Endothelial cell of umbilical vein (primary cell): Measurements from ENCODE around the gene DDX24. TPM values are rescaled to one million over a fixed set of nuclear protein-coding genes. Genes with fewer than 3 reads are reported as not detected.
A peak's percentile ranks its signal among the peaks of the same experiment; 100 is the strongest.

Experiments used
- BruUV-seq: library from RNA; stranded (reverse); fragments of 400-500 nt; replicated peaks from 2 replicates; lab custom pipeline; 2021; lab: Mats Ljungman, UMichigan
- CTCF ChIA-PET: fragments of 300-600, 350-600 bp; sonication (Branson Sonifier 250); formaldehyde crosslinking; loops from one replicate; lab custom pipeline; 2021; ENCODE audit warnings: antibody characterized with exemption, inconsistent platforms; lab: Charles Lee
- POLR2A ChIA-PET: fragments of 300-600, 350-600 bp; sonication (Branson Sonifier 250); formaldehyde crosslinking; loops from one replicate; lab custom pipeline; 2021; ENCODE audit warnings: antibody characterized with exemption, inconsistent platforms; lab: Charles Lee
- DNase-seq: peaks from one replicate; pipeline ENCODE4 v3.0.0-alpha.2; 2011; ENCODE audit warnings: low read depth, low spot score
- FAIRE-seq: peaks from 2 replicates; lab custom pipeline; 2011; peaks lifted over from hg19 to GRCh38; lab: Jason Lieb, UNC
- H2AFZ ChIP-seq: 2 replicates; pipeline ENCODE4 v1.6.0; 2012; ENCODE audit warnings: low read depth, low read length, control low read depth, inconsistent platforms
- H3K27ac ChIP-seq: 2 replicates; pipeline ENCODE4 v1.5.1; 2011; ENCODE audit warnings: low read depth, mild to moderate bottlenecking, control low read depth, low read length, moderate library complexity; ENCODE audit not compliant: insufficient read depth
- H3K27me3 ChIP-seq, 2 experiments: 2 replicates each; pipeline versions ENCODE4 v1.6.0 to v1.6.1; 2011; ENCODE audit warnings: low read length in 2 of 2, mixed read lengths in 1 of 2; ENCODE audit not compliant: control insufficient read depth in 2 of 2, insufficient read depth in 2 of 2
- H3K36me3 ChIP-seq, 2 experiments: 2 replicates in 1 of 2; 3 replicates in 1 of 2; pipeline ENCODE4 v1.5.1; 2011; ENCODE audit warnings: low read length in 2 of 2, mild to moderate bottlenecking in 1 of 2, moderate library complexity in 1 of 2; ENCODE audit not compliant: control insufficient read depth in 2 of 2, insufficient read depth in 2 of 2; ENCODE audit errors: extremely low read depth in 1 of 2
- H3K4me1 ChIP-seq: 3 replicates; pipeline ENCODE4 v1.5.1; 2011; ENCODE audit warnings: mild to moderate bottlenecking, low read length; ENCODE audit not compliant: control insufficient read depth, insufficient read depth; ENCODE audit errors: extremely low read depth
- H3K4me2 ChIP-seq: 2 replicates; pipeline ENCODE4 v1.6.1; 2011; ENCODE audit warnings: low read length, control low read depth, mixed read lengths; ENCODE audit not compliant: insufficient read depth
- H3K4me3 ChIP-seq, 3 experiments: fragments of 200-600 bp in 1 of 3; sonication (generic), shearing (Covaris generic) in 1 of 3; replicated peaks in 1 of 3; 2 replicates each; pipeline ENCODE4 v1.5.1; 2011 to 2016; ENCODE audit warnings: control low read depth in 3 of 3, low read length in 3 of 3, mild to moderate bottlenecking in 2 of 3, inconsistent platforms in 1 of 3, low read depth in 1 of 3, moderate library complexity in 1 of 3; ENCODE audit not compliant: insufficient read depth in 1 of 3
- H3K79me2 ChIP-seq: 2 replicates; pipeline ENCODE4 v1.6.0; 2012; ENCODE audit warnings: low read length, inconsistent platforms; ENCODE audit not compliant: control insufficient read depth, insufficient read depth
- H3K9ac ChIP-seq: replicated peaks from 2 replicates; pipeline ENCODE3; 2011; ENCODE audit warnings: low read length, control low read depth; ENCODE audit not compliant: insufficient read depth; ENCODE audit errors: extremely low read depth
- H3K9me1 ChIP-seq: replicated peaks from 3 replicates; pipeline ENCODE4 v1.6.0; 2011; ENCODE audit warnings: mild to moderate bottlenecking, low read length; ENCODE audit not compliant: control insufficient read depth, insufficient read depth; ENCODE audit errors: extremely low read depth
- H3K9me3 ChIP-seq: replicated peaks from 2 replicates; pipeline ENCODE4 v1.5.1; 2012; ENCODE audit warnings: low read length, inconsistent platforms; ENCODE audit not compliant: control insufficient read depth, insufficient read depth
- H4K20me1 ChIP-seq: replicated peaks from 2 replicates; pipeline ENCODE3; 2011; ENCODE audit warnings: mild to moderate bottlenecking, low read length; ENCODE audit not compliant: control insufficient read depth, insufficient read depth; ENCODE audit errors: extremely low read depth
- CTCF ChIP-seq, 2 donors: IDR thresholded peaks; 1 replicate in 1 of 2; 2 replicates in 1 of 2; pipeline ENCODE4 v1.5.1; 2011; ENCODE audit warnings: low read length in 2 of 2, mild to moderate bottlenecking in 2 of 2, moderate library complexity in 2 of 2, control low read depth in 1 of 2, inconsistent platforms in 1 of 2, low read depth in 1 of 2; ENCODE audit not compliant: insufficient read depth in 1 of 2; ENCODE audit errors: extremely low read depth in 1 of 2
- EZH2 ChIP-seq: IDR thresholded peaks from 2 replicates; pipeline ENCODE4 v1.6.1; 2012; ENCODE audit warnings: borderline replicate concordance, low read depth, mild to moderate bottlenecking, moderate library complexity, low read length, inconsistent platforms; ENCODE audit not compliant: severe bottlenecking
- FOS ChIP-seq: IDR thresholded peaks from 2 replicates; pipeline ENCODE4 v1.6.1; 2011; ENCODE audit warnings: mild to moderate bottlenecking, low read length, moderate library complexity, borderline replicate concordance; ENCODE audit not compliant: insufficient read depth
- GATA2 ChIP-seq: IDR thresholded peaks from 2 replicates; pipeline ENCODE4 v1.7.0; 2011; ENCODE audit warnings: low read depth, mild to moderate bottlenecking, moderate library complexity, mixed read lengths, low read length; ENCODE audit not compliant: insufficient read length, insufficient read depth
- JUN ChIP-seq: IDR thresholded peaks from 2 replicates; pipeline ENCODE4 v1.6.1; 2011; ENCODE audit warnings: borderline replicate concordance, low read depth; ENCODE audit not compliant: insufficient read length, insufficient read depth
- MAX ChIP-seq: IDR thresholded peaks from 2 replicates; pipeline ENCODE4 v1.6.1; 2011; ENCODE audit not compliant: insufficient read depth, insufficient read length
- MYC ChIP-seq: IDR thresholded peaks from one replicate; pipeline ENCODE4 v1.6.1; 2011; ENCODE audit warnings: mild to moderate bottlenecking, low read depth, low read length
- POLR2A ChIP-seq: IDR thresholded peaks from 2 replicates; pipeline ENCODE4 v1.6.1; 2012; ENCODE audit warnings: low read depth, mild to moderate bottlenecking, control low read depth, low read length
- POLR2AphosphoS5 ChIP-seq: IDR thresholded peaks from 2 replicates; pipeline ENCODE4 v1.6.1; 2012; ENCODE audit warnings: low read depth, mild to moderate bottlenecking, control low read depth, low read length, moderate library complexity; ENCODE audit not compliant: insufficient read depth
- dilution Hi-C: fragments of 300-500 bp; cut with MboI; formaldehyde crosslinking; loops from one replicate; pipeline ENCODE4 v1.15.0; 2019; ENCODE audit warnings: low sequenced_read_pairs; ENCODE audit not compliant: extremely low pct_ligation_motif_present
- intact Hi-C: fragments of 100-400 bp; cut with micrococcal nuclease; formaldehyde crosslinking; loops from one replicate; pipeline ENCODE4 v1.10.0; 2022
- polyA plus RNA-seq, 4 experiments: library from polyadenylated mRNA; depleted of rRNA in 3 of 4; stranded (reverse) in 3 of 4; unstranded in 1 of 4; fragments of >200 nt; gene quantifications; 2 replicates each; pipeline versions ENCODE4 v1.2.1 to v1.2.3, GENCODE V29; 2011 to 2012; ENCODE audit warnings: missing spikeins in 1 of 4
- total RNA-seq: library from RNA; stranded (reverse); gene quantifications from 2 replicates; pipeline ENCODE4 v1.2.3, GENCODE V29; 2021

Gene DDX24
- total and polyA plus RNA-seq, 2 donors (not counting 3 experiments of a cell fraction or from before 2014, with no cell fraction given): 88.3 to 141 TPM

GRCh38 chr14:94005324-94006073 is 75.5 kb downstream of the DDX24 start:
- no peaks in the 10 kb centered on the region for H3K27me3 ChIP-seq
- H3K79me2 ChIP-seq: no peaks in the 10 kb centered on the region
- CTCF ChIA-PET: interaction anchor here (1.2 to 12.5 kb wide), 2 partner anchors 66 to 77 kb away, joined by 3 to 368 read pairs; no protein-coding TSS in a partner anchor
- H3K27ac ChIP-seq: no peak overlapping the region
- intact Hi-C loops (loop anchor here (10.0 kb wide), 1 partner anchor 351 kb away; no protein-coding TSS in a partner anchor), dilution Hi-C loops (no loop called here)
- no TSS peak for BruUV-seq
- no peaks in the 10 kb centered on the region for H3K4me1 ChIP-seq
- no peak overlapping the region for H3K9ac ChIP-seq
- no peaks in the 10 kb centered on the region for H3K9me1 ChIP-seq
- peak; percentile 24 to 40 for TF ChIP-seq CTCF (IDR thresholded peaks at IDR 0.05; ENCODE audit: extremely low read depth in 1 of 2, insufficient read depth in 1 of 2, low read depth in 1 of 2, low read length in 2 of 2)
- no peak for TF ChIP-seq MAX
- no peak for DNase-seq
- no peaks in the 10 kb centered on the region for H3K9me3 ChIP-seq
- H3K36me3 ChIP-seq: no peaks in the 10 kb centered on the region
- H4K20me1 ChIP-seq: no peaks in the 10 kb centered on the region
- no peak overlapping the region for H3K4me2 ChIP-seq
- FAIRE-seq: peak; percentile 37
- no peak overlapping the region for H2AFZ ChIP-seq
- no peak overlapping the region for H3K4me3 ChIP-seq
- POLR2A ChIA-PET: no interaction called here

GRCh38 chr14:94004015-94004414 is 77.0 kb downstream of the DDX24 start:
- Histone ChIP-seq H3K9ac (no peak overlapping the region), H2AFZ (no peak overlapping the region), H3K79me2 (no peaks in the 10 kb centered on the region), H3K36me3 (no peaks in the 10 kb centered on the region), H3K27ac (no peak overlapping the region), H3K4me2 (no peak overlapping the region), H3K4me3 (no peak overlapping the region), H3K4me1 (no peaks in the 10 kb centered on the region), H3K27me3 (no peaks in the 10 kb centered on the region), H3K9me3 (no peaks in the 10 kb centered on the region), H4K20me1 (no peaks in the 10 kb centered on the region), H3K9me1 (no peaks in the 10 kb centered on the region)
- TF ChIP-seq EZH2 (no peak), POLR2A (no peak), GATA2 (no peak), MAX (no peak), FOS (no peak), MYC (no peak), POLR2AphosphoS5 (no peak), JUN (no peak), CTCF (IDR thresholded peaks at IDR 0.05; ENCODE audit: extremely low read depth in 1 of 2, insufficient read depth in 1 of 2, low read depth in 1 of 2, low read length in 2 of 2) (no peak)
- DNase-seq (no peak), FAIRE-seq (no peak)
- POLR2A ChIA-PET: no interaction called here
- no TSS peak for BruUV-seq
- dilution Hi-C loops (no loop called here), intact Hi-C loops (loop anchor here (10.0 kb wide), 1 partner anchor 349 kb away; no protein-coding TSS in a partner anchor)
- CTCF ChIA-PET: interaction anchor here (1.0 to 12.5 kb wide), 4 partner anchors 14 to 65 kb away, joined by 3 to 368 read pairs (median 4); no protein-coding TSS in a partner anchor
